Smooth muscle cell (in vitro differentiated cells): Measurements from ENCODE around the gene ERMAP. TPM values are rescaled to one million over a fixed set of nuclear protein-coding genes. Genes with fewer than 3 reads are reported as not detected.
"Not testable (repeated sequence)": the region's sequence is repeated elsewhere in the genome, so short reads cannot be mapped to it uniquely, and the experiment has no call there.

Experiments used
- DNase-seq: peaks from one replicate; lab custom pipeline; 2025; ENCODE audit not compliant: unreplicated experiment; lab: John Stamatoyannopoulos, UW
- H2AFZ ChIP-seq: fragments of 200-600 bp; sonication (generic); 2 replicates; pipeline ENCODE4 v1.6.0; 2016; ENCODE audit warnings: antibody characterized with exemption, low read depth, mild to moderate bottlenecking
- H3F3A ChIP-seq: fragments of 200-600 bp; sonication (generic); 2 replicates; pipeline ENCODE4 v1.6.0; 2017; ENCODE audit warnings: antibody characterized with exemption, low read depth
- H3K27ac ChIP-seq: fragments of 200-600 bp; sonication (generic); 2 replicates; pipeline ENCODE4 v1.5.1; 2016; ENCODE audit warnings: low read depth, mild to moderate bottlenecking
- H3K27me3 ChIP-seq: fragments of 200-600 bp; sonication (generic); 2 replicates; pipeline ENCODE4 v1.6.1; 2016; ENCODE audit warnings: low read depth, mild to moderate bottlenecking
- H3K36me3 ChIP-seq: fragments of 200-600 bp; sonication (generic); 2 replicates; pipeline ENCODE4 v1.5.1; 2016; ENCODE audit warnings: low read depth
- H3K4me1 ChIP-seq: fragments of 200-600 bp; sonication (generic); 2 replicates; pipeline ENCODE4 v1.5.1; 2016; ENCODE audit warnings: low read depth
- H3K4me2 ChIP-seq: fragments of 200-600 bp; sonication (generic); 2 replicates; pipeline ENCODE4 v1.6.0; 2016; ENCODE audit warnings: mild to moderate bottlenecking
- H3K4me3 ChIP-seq: fragments of 200-600 bp; sonication (generic); 2 replicates; pipeline ENCODE4 v1.5.1; 2016; ENCODE audit warnings: mild to moderate bottlenecking
- H3K79me2 ChIP-seq: fragments of 200-600 bp; sonication (generic); 2 replicates; pipeline ENCODE4 v1.6.0; 2016; ENCODE audit warnings: low read depth, mild to moderate bottlenecking
- H3K9ac ChIP-seq: fragments of 200-600 bp; sonication (generic); 2 replicates; pipeline ENCODE4 v1.6.0; 2016; ENCODE audit warnings: low read depth
- H3K9me3 ChIP-seq: fragments of 200-600 bp; sonication (generic); replicated peaks from 2 replicates; pipeline ENCODE4 v1.5.1; 2016; ENCODE audit warnings: low read depth
- H4K20me1 ChIP-seq: fragments of 200-600 bp; sonication (generic); 2 replicates; pipeline ENCODE4 v1.6.0; 2016; ENCODE audit warnings: low read depth
- WGBS: methylation state at CpG from one replicate; pipeline ENCODE4 v1.1.7; 2016; ENCODE audit warnings: low lambda C conversion rate; 5-methylcytosine and 5-hydroxymethylcytosine counted together
- polyA plus RNA-seq: library from polyadenylated mRNA; unstranded; fragments of >200 nt; fragmentation: Nextera tagmentation; extraction: Ambion mirVana; gene quantifications from 2 replicates; pipeline ENCODE4 v1.2.1, GENCODE V29; 2016
- total RNA-seq: library from RNA; depleted of rRNA; stranded (reverse); fragments of >200 nt; gene quantifications from 2 replicates; pipeline ENCODE4 v1.2.3, GENCODE V29; 2014
- TF ChIP-seq, protein P1 (sequence below): fragments of 200-600 bp; sonication (generic); IDR thresholded peaks from 2 replicates; pipeline ENCODE4 v1.5.1; 2017; ENCODE audit warnings: borderline replicate concordance, mild to moderate bottlenecking, antibody characterized with exemption; ENCODE audit not compliant: insufficient read depth, poor library complexity, severe bottlenecking

ERMAP gene
- total and polyA plus RNA-seq, 2 experiments from 2014 or later: 4.1 to 5.1 TPM

- no peak overlapping the region for H3K4me3 ChIP-seq
- no peaks in the 10 kb centered on the region for H3K36me3 ChIP-seq
- no peaks in the 10 kb centered on the region for H3K9me3 ChIP-seq
- H3K27ac ChIP-seq: no peak overlapping the region
- DNase-seq: no peak
- H4K20me1 ChIP-seq: no peaks in the 10 kb centered on the region
- TF ChIP-seq, protein P1, sequence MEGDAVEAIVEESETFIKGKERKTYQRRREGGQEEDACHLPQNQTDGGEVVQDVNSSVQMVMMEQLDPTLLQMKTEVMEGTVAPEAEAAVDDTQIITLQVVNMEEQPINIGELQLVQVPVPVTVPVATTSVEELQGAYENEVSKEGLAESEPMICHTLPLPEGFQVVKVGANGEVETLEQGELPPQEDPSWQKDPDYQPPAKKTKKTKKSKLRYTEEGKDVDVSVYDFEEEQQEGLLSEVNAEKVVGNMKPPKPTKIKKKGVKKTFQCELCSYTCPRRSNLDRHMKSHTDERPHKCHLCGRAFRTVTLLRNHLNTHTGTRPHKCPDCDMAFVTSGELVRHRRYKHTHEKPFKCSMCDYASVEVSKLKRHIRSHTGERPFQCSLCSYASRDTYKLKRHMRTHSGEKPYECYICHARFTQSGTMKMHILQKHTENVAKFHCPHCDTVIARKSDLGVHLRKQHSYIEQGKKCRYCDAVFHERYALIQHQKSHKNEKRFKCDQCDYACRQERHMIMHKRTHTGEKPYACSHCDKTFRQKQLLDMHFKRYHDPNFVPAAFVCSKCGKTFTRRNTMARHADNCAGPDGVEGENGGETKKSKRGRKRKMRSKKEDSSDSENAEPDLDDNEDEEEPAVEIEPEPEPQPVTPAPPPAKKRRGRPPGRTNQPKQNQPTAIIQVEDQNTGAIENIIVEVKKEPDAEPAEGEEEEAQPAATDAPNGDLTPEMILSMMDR: no peak
- H3K4me1 ChIP-seq: no peaks in the 10 kb centered on the region
- WGBS: 82% methylated on average over 4 of the region's 4 CpGs
- no peak overlapping the region for H3K4me2 ChIP-seq
- H3K79me2 ChIP-seq: no peaks in the 10 kb centered on the region
- H3F3A ChIP-seq: no peaks in the 10 kb centered on the region
- peaks cover 3% of the 10 kb centered on the region for H3K27me3 ChIP-seq
- H2AFZ ChIP-seq: no peak overlapping the region
- no peak overlapping the region for H3K9ac ChIP-seq
These were observed 43.6 kb downstream of the ERMAP start for GRCh38 chr1:42860339-42861013.

DNA sequence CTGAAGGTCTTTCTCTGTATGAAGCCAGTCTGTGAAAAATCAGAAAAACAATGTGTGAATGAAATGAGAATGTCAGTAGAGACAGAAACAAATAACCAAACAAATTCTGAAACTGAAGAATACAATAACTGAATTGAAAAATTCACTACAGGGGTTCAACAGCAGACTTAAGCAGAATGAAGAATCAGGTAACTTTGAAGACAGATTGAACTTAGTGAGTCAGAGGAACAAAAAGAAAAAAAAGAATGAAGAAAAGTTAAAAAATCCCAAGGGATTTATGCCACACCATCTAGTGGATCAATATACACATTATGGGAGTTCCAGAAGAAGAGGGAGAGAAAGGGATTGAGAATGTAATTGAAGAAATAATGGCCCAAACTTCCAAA, 44.1 kb downstream of the ERMAP start:
- no peaks in the 10 kb centered on the region for H3K4me1 ChIP-seq
- H3K27ac ChIP-seq: no peak overlapping the region
- no peak overlapping the region for H2AFZ ChIP-seq
- H4K20me1 ChIP-seq: no peaks in the 10 kb centered on the region
- H3K79me2 ChIP-seq: no peaks in the 10 kb centered on the region
- H3K9ac ChIP-seq: no peak overlapping the region
- no peak overlapping the region for H3K4me3 ChIP-seq
- no peaks in the 10 kb centered on the region for H3F3A ChIP-seq
- H3K4me2 ChIP-seq: no peak overlapping the region
- H3K36me3 ChIP-seq: no peaks in the 10 kb centered on the region
- no peak for DNase-seq
- peaks cover 6% of the 10 kb centered on the region for H3K27me3 ChIP-seq
- no peaks in the 10 kb centered on the region for H3K9me3 ChIP-seq
- TF ChIP-seq, protein P1: no peak

- Histone ChIP-seq H3K79me2 (no peaks in the 10 kb centered on the region), H3K4me1 (no peaks in the 10 kb centered on the region), H3K4me3 (no peak overlapping the region), H3K36me3 (no peaks in the 10 kb centered on the region), H3K27me3 (peaks cover 11% of the 10 kb centered on the region), H4K20me1 (no peaks in the 10 kb centered on the region), H3F3A (no peaks in the 10 kb centered on the region), H3K9me3 (no peaks in the 10 kb centered on the region), H2AFZ (no peak overlapping the region), H3K9ac (no peak overlapping the region), H3K27ac (no peak overlapping the region), H3K4me2 (no peak overlapping the region)
- WGBS: 86% methylated on average over 5 of the region's 5 CpGs
- TF ChIP-seq, protein P1: no peak
- no peak for DNase-seq
These were observed 49.6 kb downstream of the ERMAP start for GRCh38 chr1:42866549-42866948.

- not testable (repeated sequence) for H3K79me2 ChIP-seq, H3K9ac ChIP-seq, H3K4me2 ChIP-seq, H3F3A ChIP-seq, H4K20me1 ChIP-seq, H3K27ac ChIP-seq, DNase-seq, H3K36me3 ChIP-seq, H3K4me1 ChIP-seq, H3K4me3 ChIP-seq, H3K9me3 ChIP-seq, H2AFZ ChIP-seq
- WGBS: 88% methylated on average over 4 of the region's 4 CpGs
- peaks cover 12% of the 10 kb centered on the region for H3K27me3 ChIP-seq
These were observed 51.5 kb downstream of the ERMAP start for GRCh38 chr1:42868466-42868865.

- not testable (repeated sequence) for H3K27ac ChIP-seq, H3K4me2 ChIP-seq, H3K4me3 ChIP-seq, DNase-seq, H4K20me1 ChIP-seq, H3K79me2 ChIP-seq, H3K4me1 ChIP-seq, H3F3A ChIP-seq, H3K9ac ChIP-seq, H2AFZ ChIP-seq, H3K36me3 ChIP-seq, H3K9me3 ChIP-seq
- 79% methylated on average over 2 of the region's 2 CpGs for WGBS
- H3K27me3 ChIP-seq: peaks cover 12% of the 10 kb centered on the region
These were observed 52.3 kb downstream of the ERMAP start for GRCh38 chr1:42869254-42869653.

GRCh38 chr1:42869751-42870150, 52.8 kb downstream of the ERMAP start:
- not testable (repeated sequence) for H3K79me2 ChIP-seq, H4K20me1 ChIP-seq, H3K27ac ChIP-seq, H3K4me1 ChIP-seq, H3K36me3 ChIP-seq, H3K4me2 ChIP-seq, DNase-seq, H2AFZ ChIP-seq, H3F3A ChIP-seq, H3K9ac ChIP-seq, H3K4me3 ChIP-seq, H3K9me3 ChIP-seq
- WGBS: 88% methylated on average over 2 of the region's 2 CpGs
- peaks cover 12% of the 10 kb centered on the region for H3K27me3 ChIP-seq
